ENCODE measurements around the gene TEX54. TPM values are rescaled to one million over a fixed set of nuclear protein-coding genes. Genes with fewer than 3 reads are reported as not detected.
A peak's percentile ranks its signal among the peaks of the same experiment; 100 is the strongest.

The TEX54 gene
- total and polyA plus RNA-seq, 2 of the 13 experiments (the other 11 are each of a cell fraction or from before 2014, with no cell fraction given): not detected

DNA sequence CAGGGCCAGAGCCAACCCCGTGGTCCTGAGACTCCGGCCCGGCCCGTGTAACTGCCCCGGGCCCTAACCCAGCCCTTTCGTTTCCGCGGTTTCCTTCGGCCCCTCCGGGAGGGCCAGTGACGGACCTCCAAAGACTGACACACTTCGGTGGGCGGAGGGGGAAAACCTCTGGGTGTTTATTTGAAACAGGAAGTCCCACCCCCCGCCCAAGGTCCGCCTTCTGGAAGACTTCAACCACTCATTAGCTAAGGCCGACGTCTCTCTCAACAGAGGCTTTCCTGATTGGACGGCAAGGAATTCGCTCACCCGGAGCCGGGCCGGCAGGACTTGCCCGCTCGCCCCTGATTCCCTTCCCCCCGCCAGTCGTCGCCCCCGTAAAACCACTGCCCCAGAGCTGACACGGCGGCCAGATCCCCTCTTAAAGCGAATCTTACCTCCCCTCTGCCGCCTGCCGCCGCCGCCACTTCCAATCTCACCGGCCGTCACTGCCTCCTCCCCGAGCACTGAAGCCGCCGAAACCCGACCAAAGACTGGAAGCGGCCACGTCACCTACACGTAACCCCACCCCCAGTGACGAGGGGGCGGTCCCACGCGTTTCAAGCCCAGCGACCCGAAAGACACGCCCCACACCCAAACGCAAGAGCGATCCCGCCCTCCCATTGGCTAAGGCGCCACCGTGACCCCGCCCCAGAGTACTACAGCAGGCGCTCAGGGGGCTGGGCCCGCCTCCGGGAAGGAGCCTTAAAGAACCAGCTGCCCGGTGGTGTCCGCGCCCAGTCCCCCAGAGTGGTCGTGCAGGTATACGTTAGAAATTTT lies 913 bp downstream of the TEX54 start, which contains the start of gene STX5 (continued):
- TF ChIP-seq MNT (IDR thresholded peaks at IDR 0.05) (no peak), ZEB1 (IDR thresholded peaks at IDR 0.05; ENCODE audit: insufficient replicate concordance, low read depth) (no peak), ZFP36L2 (CRISPR knock-in tag; IDR thresholded peaks at IDR 0.05) (no peak), ZNF704 (CRISPR knock-in tag; IDR thresholded peaks at IDR 0.05; ENCODE audit: borderline replicate concordance) (no peak), CEBPG (CRISPR knock-in tag; IDR thresholded peaks at IDR 0.05) (no peak), REPIN1 (CRISPR knock-in tag; IDR thresholded peaks at IDR 0.05; ENCODE audit: borderline replicate concordance, low read depth) (no peak), ZBTB8A (CRISPR knock-in tag; IDR thresholded peaks at IDR 0.05; ENCODE audit: borderline replicate concordance, low read depth) (0 out of 2 replicates have a peak, but pooled peaks have one; percentile 34), CCAR2 (optimal IDR thresholded peaks at IDR 0.05; ENCODE audit: low read depth, low read length) (no peak), HOXA7 (CRISPR knock-in tag; IDR thresholded peaks at IDR 0.05) (no peak), SIN3B (IDR thresholded peaks at IDR 0.05; ENCODE audit: low read length) (no peak; the same call in 1 of the 2 replicates), CBFB (CRISPR knock-in tag; IDR thresholded peaks at IDR 0.05) (no peak), MLX (CRISPR knock-in tag; IDR thresholded peaks at IDR 0.05) (no peak), JDP2 (CRISPR knock-in tag; IDR thresholded peaks at IDR 0.05; ENCODE audit: borderline replicate concordance) (no peak), ZNF124 (CRISPR knock-in tag; IDR thresholded peaks at IDR 0.05) (0 out of 2 replicates have a peak, but pooled peaks have one; percentile 38), TP53 (CRISPR knock-in tag; conservative IDR thresholded peaks at IDR 0.05) (no peak), ZFX (CRISPR knock-in tag; IDR thresholded peaks at IDR 0.05; ENCODE audit: low read depth) (peak; percentile 73; the same call in 1 of the 2 replicates), ZFP36 (IDR thresholded peaks at IDR 0.05; ENCODE audit: borderline replicate concordance, low read depth, low read length, partially characterized antibody) (no peak), ADNP (CRISPR knock-in tag; IDR thresholded peaks at IDR 0.05) (no peak), ZHX2 (IDR thresholded peaks at IDR 0.05; ENCODE audit: low read depth) (no peak), ZHX2 (CRISPR knock-in tag; IDR thresholded peaks at IDR 0.05; ENCODE audit: borderline replicate concordance) (no peak), ZNF207 (IDR thresholded peaks at IDR 0.05; ENCODE audit: borderline replicate concordance) (no peak), KLF12 (CRISPR knock-in tag; IDR thresholded peaks at IDR 0.05; ENCODE audit: borderline replicate concordance) (no peak)
